SK-N-MC (cell line): ENCODE results near the gene VAT1L.

Experiments
- EZH2 ChIP-seq: fragments of 200-600 bp; sonication (generic); IDR thresholded peaks from one replicate; pipeline ENCODE4 v1.6.1; 2017; ENCODE audit warnings: antibody characterized with exemption
- POLR2AphosphoS5 ChIP-seq: IDR thresholded peaks from 2 replicates; pipeline ENCODE4 v1.6.1; 2012; ENCODE audit warnings: mild to moderate bottlenecking, low read depth, low read length, borderline replicate concordance

DNA sequence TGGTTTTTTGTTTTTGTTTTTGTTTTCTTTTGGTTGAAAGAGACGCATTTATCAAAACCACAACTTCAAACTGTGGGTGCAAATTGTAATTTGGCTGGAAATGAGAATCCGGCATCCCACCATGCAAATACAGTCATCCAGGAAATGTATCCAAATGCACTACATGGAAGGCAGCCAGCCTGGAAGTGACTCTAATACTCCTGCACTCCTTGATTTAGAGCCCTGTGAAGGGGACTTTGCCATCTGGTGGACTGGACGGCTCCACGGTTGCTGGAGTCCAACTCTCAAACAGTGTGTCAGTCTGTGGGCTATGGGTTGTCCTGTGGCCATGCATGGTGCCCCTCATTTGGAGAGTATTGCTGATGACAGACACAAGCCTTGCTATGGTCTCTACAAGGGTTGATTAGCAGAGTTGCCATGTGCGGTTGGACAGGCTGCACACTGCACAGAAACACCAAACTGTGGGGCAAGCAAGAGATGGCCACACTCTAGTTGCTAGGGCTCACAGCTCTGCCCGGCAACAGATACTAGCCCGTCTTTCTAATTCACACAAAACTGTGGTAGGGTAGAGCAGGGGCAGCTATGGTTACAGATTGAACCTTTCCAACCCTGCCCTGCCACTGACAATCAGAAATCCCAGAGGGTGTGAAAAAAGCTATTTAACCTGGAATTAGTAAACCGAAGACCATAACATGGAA lies 62.4 kb downstream of the VAT1L start:
- TF ChIP-seq POLR2AphosphoS5 (no peak), EZH2 (no peak)
